HCEC 1CT (cell line): Measurements from ENCODE around the gene OR2T3.
"Not testable (repeated sequence)": the region's sequence is repeated elsewhere in the genome, so short reads cannot be mapped to it uniquely, and the experiment has no call there.

Experiments
- DNase-seq: peaks from one replicate; pipeline ENCODE4 v3.0.0-alpha.2; 2017

OR2T3 gene

GRCh38 chr1:248473051-248473450 is at the start of gene OR2T3:
Gene OR2T3 (plus strand): TSS chr1:248473351. CDS start chr1:248473351, 0 bp downstream.
- not testable (repeated sequence) for DNase-seq

GRCh38 chr1:248427526-248428191 is 45.5 kb upstream of the OR2T3 start:
- DNase-seq = not testable (repeated sequence)

GRCh38 chr1:248428192-248428533 is 45.0 kb upstream of the OR2T3 start:
- DNase-seq = not testable (repeated sequence)

GRCh38 chr1:248431683-248432082 is 41.5 kb upstream of the OR2T3 start:
- DNase-seq = not testable (repeated sequence)

GRCh38 chr1:248432201-248432600 is 41.0 kb upstream of the OR2T3 start:
- not testable (repeated sequence) for DNase-seq

- DNase-seq = not testable (repeated sequence)
Observed at GRCh38 chr1:248433811-248434415, 39.2 kb upstream of the OR2T3 start.

- not testable (repeated sequence) for DNase-seq
Observed at GRCh38 chr1:248434913-248435312, 38.2 kb upstream of the OR2T3 start.

GRCh38 chr1:248436303-248436702 is 36.8 kb upstream of the OR2T3 start:
- DNase-seq = not testable (repeated sequence)

GRCh38 chr1:248438668-248439067 is 34.5 kb upstream of the OR2T3 start:
- DNase-seq = not testable (repeated sequence)

- not testable (repeated sequence) for DNase-seq
Observed at GRCh38 chr1:248439283-248439682, 33.9 kb upstream of the OR2T3 start.

- DNase-seq = not testable (repeated sequence)
Observed at GRCh38 chr1:248442500-248443277, 30.5 kb upstream of the OR2T3 start.

- not testable (repeated sequence) for DNase-seq
Observed at GRCh38 chr1:248444603-248445002, 28.5 kb upstream of the OR2T3 start.

GRCh38 chr1:248445399-248445798 is 27.8 kb upstream of the OR2T3 start, which contains the start of gene OR2T2:
Gene OR2T2 (plus strand): TSS chr1:248445637. CDS start chr1:248452798, 7,161 bp downstream.
- not testable (repeated sequence) for DNase-seq

GRCh38 chr1:248448409-248449074 is 24.6 kb upstream of the OR2T3 start:
- DNase-seq = not testable (repeated sequence)

- not testable (repeated sequence) for DNase-seq
Observed at GRCh38 chr1:248449821-248450465, 23.2 kb upstream of the OR2T3 start.

GRCh38 chr1:248450466-248451145 is 22.5 kb upstream of the OR2T3 start:
- not testable (repeated sequence) for DNase-seq

- DNase-seq = not testable (repeated sequence)
Observed at GRCh38 chr1:248453619-248454018, 19.5 kb upstream of the OR2T3 start.

GRCh38 chr1:248455045-248455444 is 18.1 kb upstream of the OR2T3 start:
- not testable (repeated sequence) for DNase-seq

- DNase-seq = not testable (repeated sequence)
Observed at GRCh38 chr1:248456635-248457034, 16.5 kb upstream of the OR2T3 start.

GRCh38 chr1:248459117-248459516 is 14.0 kb upstream of the OR2T3 start:
- not testable (repeated sequence) for DNase-seq

- DNase-seq = no peak
Observed at GRCh38 chr1:248471154-248471553, 2.0 kb upstream of the OR2T3 start.

GRCh38 chr1:248472111-248472510 is 1.0 kb upstream of the OR2T3 start:
- not testable (repeated sequence) for DNase-seq
